Kidney epithelial cell (primary cell): ENCODE results near the gene SMARCB1. TPM values are rescaled to one million over a fixed set of nuclear protein-coding genes. Genes with fewer than 3 reads are reported as not detected.

Source experiments
- DNase-seq: peaks from one replicate; pipeline ENCODE4 v3.0.0-alpha.2; 2010; ENCODE audit warnings: low read depth
- H3K27me3 ChIP-seq: 2 replicates; pipeline ENCODE4 v1.6.0; 2011; ENCODE audit warnings: low read length; ENCODE audit not compliant: control insufficient read depth, insufficient read depth
- H3K36me3 ChIP-seq: 2 replicates; pipeline ENCODE4 v1.5.1; 2011; ENCODE audit warnings: low read length; ENCODE audit not compliant: control insufficient read depth, insufficient read depth
- H3K4me3 ChIP-seq: 2 replicates; pipeline ENCODE4 v1.5.1; 2011; ENCODE audit warnings: low read depth, mild to moderate bottlenecking, control low read depth, low read length
- CTCF ChIP-seq: IDR thresholded peaks from 2 replicates; pipeline ENCODE4 v1.5.1; 2011; ENCODE audit warnings: mild to moderate bottlenecking, moderate library complexity, low read length, control low read depth, inconsistent platforms; ENCODE audit not compliant: insufficient read depth, poor library complexity, severe bottlenecking
- total RNA-seq: library from RNA; depleted of rRNA; stranded (reverse); fragments of >200 nt; gene quantifications from 2 replicates; pipeline ENCODE4 v1.2.3, GENCODE V29; 2015

The SMARCB1 gene
- total RNA-seq, 1 donor from 2014 or later = 168 TPM

- H3K4me3 ChIP-seq = no peak overlapping the region
- no peak for TF ChIP-seq CTCF
- H3K27me3 ChIP-seq = no peaks in the 10 kb centered on the region
- no peak for DNase-seq
- H3K36me3 ChIP-seq = peaks cover 4% of the 10 kb centered on the region
Observed at GRCh38 chr22:23789638-23790037, 2.9 kb downstream of the SMARCB1 start.

- no peak for DNase-seq
- H3K36me3 ChIP-seq = peaks cover 4% of the 10 kb centered on the region
Observed at GRCh38 chr22:23790819-23791737, 4.3 kb downstream of the SMARCB1 start.

GRCh38 chr22:23791738-23792645, 5.2 kb downstream of the SMARCB1 start:
- TF ChIP-seq CTCF = no peak
- H3K27me3 ChIP-seq = no peaks in the 10 kb centered on the region
- DNase-seq = no peak
- no peak overlapping the region for H3K4me3 ChIP-seq
- peaks cover 5% of the 10 kb centered on the region for H3K36me3 ChIP-seq

More at GRCh38 chr22:23790819-23791737, 4.3 kb downstream of the SMARCB1 start:
- Histone ChIP-seq H3K27me3 (no peaks in the 10 kb centered on the region), H3K4me3 (no peak overlapping the region)
- TF ChIP-seq CTCF = no peak

GRCh38 chr22:23793326-23793725, 6.6 kb downstream of the SMARCB1 start:
- Histone ChIP-seq H3K4me3 (no peak overlapping the region), H3K27me3 (no peaks in the 10 kb centered on the region), H3K36me3 (peaks cover 5% of the 10 kb centered on the region)
- no peak for DNase-seq
- TF ChIP-seq CTCF = no peak

- DNase-seq = no peak
- no peak overlapping the region for H3K4me3 ChIP-seq
- H3K27me3 ChIP-seq = no peaks in the 10 kb centered on the region
- TF ChIP-seq CTCF = no peak
- H3K36me3 ChIP-seq = peaks cover 5% of the 10 kb centered on the region
Observed at GRCh38 chr22:23796461-23796860, 9.7 kb downstream of the SMARCB1 start.
